Immature natural killer cell (primary cell): ENCODE data around the gene DPP6. TPM values are rescaled to one million over a fixed set of nuclear protein-coding genes. Genes with fewer than 3 reads are reported as not detected.

Experiments
- DNase-seq, 3 donors: peaks; one replicate each; pipeline ENCODE4 v3.0.0; 2022; ENCODE audit warnings: mixed read lengths in 1 of 3
- H3K27ac Mint-ChIP-seq, 6 donors: one replicate each; pipeline ENCODE4 v1.8.0; 2020; ENCODE audit warnings: mixed read lengths in 6 of 6, mild to moderate bottlenecking in 5 of 6, inconsistent platforms in 4 of 6, moderate library complexity in 3 of 6
- H3K27me3 Mint-ChIP-seq, 3 donors: one replicate each; pipeline ENCODE4 v1.8.0; 2020 to 2021; ENCODE audit warnings: low read depth in 3 of 3, mild to moderate bottlenecking in 3 of 3, mixed read lengths in 3 of 3, moderate library complexity in 3 of 3, inconsistent platforms in 1 of 3
- H3K36me3 Mint-ChIP-seq, 3 donors: one replicate each; pipeline ENCODE4 v1.8.0; 2020; ENCODE audit warnings: mixed read lengths in 3 of 3, inconsistent platforms in 2 of 3, mild to moderate bottlenecking in 2 of 3
- H3K4me1 Mint-ChIP-seq, 2 donors: one replicate each; pipeline ENCODE4 v1.8.0; 2020; ENCODE audit warnings: inconsistent platforms in 2 of 2, mild to moderate bottlenecking in 2 of 2, mixed read lengths in 2 of 2, moderate library complexity in 1 of 2
- H3K4me3 Mint-ChIP-seq, 5 donors: one replicate each; pipeline ENCODE4 v1.8.0; 2020; ENCODE audit warnings: mild to moderate bottlenecking in 5 of 5, mixed read lengths in 5 of 5, inconsistent platforms in 3 of 5, moderate library complexity in 3 of 5
- H3K9me3 Mint-ChIP-seq, 6 donors: one replicate each; pipeline ENCODE4 v1.8.0; 2020; ENCODE audit warnings: mild to moderate bottlenecking in 6 of 6, mixed read lengths in 6 of 6, inconsistent platforms in 4 of 6, moderate library complexity in 3 of 6
- polyA plus RNA-seq, 3 donors: library from polyadenylated mRNA; unstranded; fragments of 300-500 nt; fragmentation: Illumina TruSeq; gene quantifications; one replicate each; pipeline ENCODE4 v1.2.3, GENCODE V29; 2021

DPP6 gene
- polyA plus RNA-seq, 3 donors from 2014 or later = not detected

DNA sequence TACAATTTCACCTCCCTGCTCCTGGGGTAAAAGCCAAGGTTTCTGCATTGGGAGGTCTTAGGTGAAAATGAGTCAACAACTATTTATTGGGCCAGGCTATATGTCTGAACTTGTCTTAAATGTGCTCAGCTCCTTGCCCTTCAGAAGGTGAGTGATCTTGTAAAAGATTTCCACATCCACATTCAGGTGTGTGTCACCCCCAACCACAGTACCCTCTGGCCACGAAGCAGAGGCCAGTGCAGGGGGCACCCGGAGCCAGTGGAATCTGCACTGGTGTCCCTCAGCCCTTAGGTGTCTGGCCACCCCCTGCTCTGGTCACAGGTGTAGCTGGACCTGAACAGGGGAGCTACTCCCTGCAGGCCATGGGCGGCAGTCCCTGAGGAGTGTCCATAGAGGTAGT is 752.3 kb downstream of the DPP6 start:
- H3K4me3 Mint-ChIP-seq = no peak overlapping the region
- peaks cover 0 to 5% (median 0%) of the 10 kb centered on the region in 6 donors for H3K9me3 Mint-ChIP-seq
- H3K4me1 Mint-ChIP-seq = no peaks in the 10 kb centered on the region
- no peak for DNase-seq
- no peaks in the 10 kb centered on the region for H3K36me3 Mint-ChIP-seq
- H3K27ac Mint-ChIP-seq = no peak overlapping the region
- H3K27me3 Mint-ChIP-seq = peaks cover 0 to 2% (median 0%) of the 10 kb centered on the region in 3 donors

DNA sequence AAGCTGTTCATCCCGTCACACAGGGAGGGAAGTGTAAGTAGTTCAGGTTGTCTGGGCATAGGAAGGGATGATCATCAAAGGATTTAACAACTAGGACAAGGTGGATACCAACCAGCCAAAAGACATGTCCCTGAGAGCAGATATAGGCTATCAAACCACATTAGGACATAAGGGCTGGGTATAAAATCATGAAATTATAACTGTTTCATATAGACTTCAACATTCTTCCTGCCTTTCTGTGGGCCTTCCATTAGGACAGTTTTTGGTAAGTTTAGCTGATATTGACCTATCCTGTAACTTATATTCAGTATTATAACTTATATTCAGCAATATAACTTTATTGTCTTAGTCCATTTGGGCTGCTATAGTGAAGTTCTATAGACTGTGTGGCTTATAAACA is 759.8 kb downstream of the DPP6 start:
- DNase-seq = no peak
- H3K4me1 Mint-ChIP-seq = no peaks in the 10 kb centered on the region
- peaks cover 2 to 25% (median 13%) of the 10 kb centered on the region in 6 donors for H3K9me3 Mint-ChIP-seq
- no peaks in the 10 kb centered on the region for H3K36me3 Mint-ChIP-seq
- H3K27ac Mint-ChIP-seq = no peak overlapping the region
- H3K4me3 Mint-ChIP-seq = no peak overlapping the region
- H3K27me3 Mint-ChIP-seq = peaks cover 0 to 4% (median 2%) of the 10 kb centered on the region in 3 donors

DNA sequence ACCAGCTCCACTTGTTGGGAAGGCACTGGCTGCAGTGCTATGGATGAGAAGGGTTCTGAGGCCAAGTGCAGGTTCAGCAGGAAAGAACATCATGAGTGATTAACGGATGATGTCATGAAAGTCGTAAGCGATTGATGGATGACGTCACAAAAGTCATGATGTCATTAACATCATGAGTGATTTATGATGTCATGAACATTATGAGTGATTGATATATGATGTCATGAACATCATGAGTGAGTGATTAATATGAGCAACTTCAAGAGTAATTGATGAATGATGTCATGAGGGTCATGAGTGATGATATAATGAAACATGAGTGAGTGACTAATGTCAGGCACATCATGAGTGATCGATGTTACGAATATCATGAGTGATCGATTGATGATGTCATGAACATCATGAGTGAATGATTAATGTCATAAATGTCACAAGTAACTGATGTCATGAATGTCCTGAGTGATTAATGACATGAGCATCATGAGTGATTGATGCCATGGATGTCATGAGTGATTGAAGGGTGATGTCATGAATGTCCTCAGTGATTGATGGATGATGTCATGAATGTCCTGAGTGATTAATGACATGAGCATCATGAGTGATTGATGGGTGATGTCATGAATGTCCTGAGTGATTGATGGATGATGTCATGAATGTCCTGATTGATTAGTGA is 765.2 kb downstream of the DPP6 start:
- peaks cover 0 to 10% (median 3%) of the 10 kb centered on the region in 6 donors for H3K9me3 Mint-ChIP-seq
- no peak for DNase-seq
- H3K4me3 Mint-ChIP-seq = no peak overlapping the region
- H3K27me3 Mint-ChIP-seq = peaks cover 0 to 3% (median 2%) of the 10 kb centered on the region in 3 donors
- H3K27ac Mint-ChIP-seq = no peak overlapping the region
- H3K36me3 Mint-ChIP-seq = no peaks in the 10 kb centered on the region
- H3K4me1 Mint-ChIP-seq = no peaks in the 10 kb centered on the region

DNA sequence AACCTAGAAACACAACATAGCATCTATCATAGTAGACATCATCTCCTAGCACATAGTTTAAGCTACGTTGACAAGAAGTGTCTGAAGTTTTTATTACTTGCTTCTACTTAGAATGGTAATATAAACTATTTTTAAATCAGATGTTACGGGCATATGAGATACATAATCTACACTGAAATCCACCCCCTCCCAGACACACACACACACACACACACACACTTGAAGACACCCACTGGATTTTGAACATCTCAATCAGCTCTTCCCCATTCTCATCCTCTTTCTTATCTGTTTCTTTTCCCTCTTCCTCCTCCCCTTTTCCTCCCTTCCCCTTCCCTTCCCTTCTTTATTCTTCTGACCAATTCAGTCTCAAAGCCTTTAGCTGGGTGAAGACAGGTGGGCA is 774.8 kb downstream of the DPP6 start:
- Mint-ChIP-seq H3K4me3 (no peak overlapping the region), H3K4me1 (no peaks in the 10 kb centered on the region), H3K27me3 (peaks cover 0 to 4% (median 0%) of the 10 kb centered on the region in 3 donors), H3K36me3 (no peaks in the 10 kb centered on the region), H3K27ac (no peak overlapping the region), H3K9me3 (no peaks in the 10 kb centered on the region)
- DNase-seq = no peak

DNA sequence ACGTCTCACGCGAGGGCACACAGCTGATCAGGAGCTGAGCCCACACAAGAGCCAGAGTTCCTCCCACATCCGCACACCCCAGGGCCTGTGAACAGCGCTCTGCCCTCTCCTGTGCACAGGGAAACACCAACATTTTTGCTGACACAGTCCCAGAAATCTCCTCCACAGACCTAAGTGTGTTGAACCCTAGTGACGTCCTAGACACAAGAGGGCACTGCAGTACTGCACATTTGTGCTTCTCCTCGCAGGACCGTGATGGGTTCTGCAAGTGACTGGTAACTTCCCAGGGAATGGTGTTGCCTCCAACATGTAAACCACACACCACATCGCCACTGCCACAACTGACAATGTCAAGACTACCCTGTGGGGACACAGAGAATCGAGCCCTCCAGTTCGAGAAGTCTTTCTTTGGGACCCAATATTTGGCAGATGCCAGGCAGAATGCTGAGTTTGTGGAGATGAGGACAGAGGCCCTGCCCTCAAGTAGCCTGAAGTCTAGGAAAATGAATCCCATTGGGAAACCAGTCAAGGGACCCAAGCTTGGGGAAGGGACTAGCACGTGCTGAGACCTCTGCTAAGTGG is 780.5 kb downstream of the DPP6 start:
- H3K4me1 Mint-ChIP-seq = no peaks in the 10 kb centered on the region
- no peak overlapping the region for H3K4me3 Mint-ChIP-seq
- no peak overlapping the region for H3K27ac Mint-ChIP-seq
- no peaks in the 10 kb centered on the region for H3K36me3 Mint-ChIP-seq
- H3K9me3 Mint-ChIP-seq = no peaks in the 10 kb centered on the region
- no peak for DNase-seq
- peaks cover 0 to 4% (median 2%) of the 10 kb centered on the region in 3 donors for H3K27me3 Mint-ChIP-seq

DNA sequence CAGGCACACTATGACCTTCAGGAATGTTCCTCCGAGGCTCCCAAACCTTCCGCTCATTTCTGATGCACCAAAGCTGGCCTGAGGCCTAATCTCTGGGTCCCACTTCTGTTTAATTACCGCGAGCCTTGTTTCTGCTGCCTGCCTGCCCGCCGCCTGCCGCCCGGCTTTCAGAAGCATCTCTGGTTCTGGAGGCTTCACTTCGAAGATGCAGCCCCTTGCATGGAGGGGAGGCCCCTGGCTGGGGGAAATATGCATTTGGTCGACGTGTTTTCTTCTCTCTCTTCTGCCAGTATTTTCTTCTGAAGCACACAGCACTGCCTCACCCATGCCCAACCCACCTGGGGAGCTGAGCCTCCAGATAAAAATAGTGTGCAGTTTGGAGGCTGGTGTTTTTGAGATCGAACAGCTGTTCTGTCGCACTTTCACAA is 783.8 kb downstream of the DPP6 start:
- Mint-ChIP-seq H3K27me3 (peaks cover 2 to 6% (median 5%) of the 10 kb centered on the region in 3 donors), H3K27ac (no peak overlapping the region)

DNA sequence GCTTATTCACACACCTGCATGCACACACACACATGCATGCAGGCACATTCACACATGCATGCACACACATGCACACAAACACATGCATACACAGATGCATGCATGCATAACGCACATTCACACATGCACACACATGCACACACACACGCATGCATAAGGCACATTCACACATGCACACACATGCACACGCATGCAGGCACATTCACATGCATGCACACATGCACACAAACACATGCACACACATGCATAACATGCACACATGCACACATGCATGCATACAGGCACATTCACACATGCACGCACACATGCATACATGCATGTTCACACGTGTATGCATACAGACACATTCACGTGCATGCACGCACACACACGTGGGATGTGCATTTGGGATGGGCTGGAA is 784.9 kb downstream of the DPP6 start:
- Mint-ChIP-seq H3K27ac (no peak overlapping the region), H3K4me1 (no peaks in the 10 kb centered on the region), H3K9me3 (no peaks in the 10 kb centered on the region), H3K27me3 (peaks cover 3 to 10% (median 5%) of the 10 kb centered on the region in 3 donors), H3K36me3 (no peaks in the 10 kb centered on the region), H3K4me3 (no peak overlapping the region)
- no peak for DNase-seq

More for the DNA sequence above, 783.8 kb downstream of the DPP6 start:
- H3K4me3 Mint-ChIP-seq = no peak overlapping the region
- no peaks in the 10 kb centered on the region for H3K4me1 Mint-ChIP-seq
- DNase-seq = no peak
- H3K36me3 Mint-ChIP-seq = no peaks in the 10 kb centered on the region
- H3K9me3 Mint-ChIP-seq = no peaks in the 10 kb centered on the region

DNA sequence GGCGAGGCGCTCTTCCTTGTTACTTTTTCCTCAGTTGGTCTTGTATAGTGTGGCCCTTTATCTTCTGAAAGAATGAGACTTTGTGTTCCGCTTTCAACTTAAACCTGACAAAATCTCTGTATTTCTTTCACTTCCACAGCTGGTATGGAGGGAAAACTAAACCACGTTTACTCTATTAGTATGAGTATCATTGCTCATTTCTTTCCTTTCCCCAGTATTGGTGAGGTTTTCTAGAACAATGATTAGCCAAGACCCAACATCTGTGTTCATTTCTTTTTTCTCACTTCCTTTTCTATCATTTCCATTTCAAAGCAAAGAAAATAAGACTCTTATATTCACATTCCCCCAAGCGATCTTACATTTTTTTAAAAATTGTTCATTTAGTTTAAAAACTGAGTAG is 785.4 kb downstream of the DPP6 start:
- Mint-ChIP-seq H3K36me3 (no peaks in the 10 kb centered on the region), H3K27me3 (peaks cover 5 to 11% (median 6%) of the 10 kb centered on the region in 3 donors), H3K4me3 (no peak overlapping the region), H3K9me3 (no peaks in the 10 kb centered on the region), H3K4me1 (no peaks in the 10 kb centered on the region), H3K27ac (no peak overlapping the region)
- no peak for DNase-seq

DNA sequence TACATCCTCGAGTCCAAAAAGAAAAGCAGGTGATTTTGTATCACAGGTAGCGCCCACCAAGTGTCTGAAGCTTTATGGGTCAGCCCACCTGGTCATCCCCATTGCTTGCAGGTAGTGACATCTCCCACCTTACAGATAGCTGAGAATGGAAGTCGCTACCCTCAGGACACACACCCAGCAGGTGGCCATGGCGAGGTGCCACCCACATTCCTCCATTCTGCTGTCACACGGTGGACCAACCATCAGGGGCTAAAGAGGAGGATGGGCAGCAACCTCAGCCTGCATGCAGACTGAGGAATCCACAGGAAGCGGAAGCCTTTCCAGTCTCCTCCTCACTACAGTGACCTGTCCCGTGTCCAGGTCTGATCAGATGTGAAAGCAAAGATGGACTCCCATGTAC is 787.9 kb downstream of the DPP6 start:
- H3K27me3 Mint-ChIP-seq = peaks cover 3 to 15% (median 10%) of the 10 kb centered on the region in 3 donors
- no peaks in the 10 kb centered on the region for H3K9me3 Mint-ChIP-seq

DNA sequence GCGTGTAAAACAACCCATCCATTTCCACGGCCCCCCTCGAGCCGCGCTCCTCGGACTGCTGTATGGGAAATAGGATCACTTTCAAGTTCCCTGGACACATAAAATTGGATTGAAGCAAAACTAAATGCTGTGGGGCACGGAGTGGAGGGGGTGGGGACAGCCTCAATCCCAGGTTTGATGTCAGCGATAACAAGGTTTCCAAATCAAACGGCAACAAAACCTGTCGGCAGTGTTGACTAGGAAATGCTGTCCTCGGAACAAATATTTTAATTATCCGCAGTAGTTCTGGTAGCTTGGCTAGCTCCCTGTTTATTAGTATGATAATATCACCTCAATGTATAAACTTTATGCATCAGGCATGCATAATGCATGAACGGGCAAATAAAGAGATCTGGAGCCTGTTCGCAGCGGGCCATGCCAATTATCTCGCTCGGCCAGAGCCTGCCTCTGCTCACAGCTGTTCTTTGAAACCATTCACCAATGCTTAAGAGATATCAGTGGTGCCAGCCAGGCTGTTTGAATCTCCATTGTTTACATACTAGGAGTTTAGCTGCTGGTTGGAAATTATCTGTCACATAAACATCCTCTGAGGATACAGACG is 789.6 kb downstream of the DPP6 start:
- Mint-ChIP-seq H3K4me1 (no peaks in the 10 kb centered on the region), H3K27ac (no peak overlapping the region), H3K4me3 (no peak overlapping the region), H3K9me3 (no peaks in the 10 kb centered on the region), H3K27me3 (peaks cover 3 to 18% (median 12%) of the 10 kb centered on the region in 3 donors), H3K36me3 (no peaks in the 10 kb centered on the region)
- DNase-seq = no peak

More for the DNA sequence above, 787.9 kb downstream of the DPP6 start:
- DNase-seq = no peak
- Mint-ChIP-seq H3K36me3 (no peaks in the 10 kb centered on the region), H3K4me1 (no peaks in the 10 kb centered on the region), H3K27ac (no peak overlapping the region), H3K4me3 (no peak overlapping the region)

DNA sequence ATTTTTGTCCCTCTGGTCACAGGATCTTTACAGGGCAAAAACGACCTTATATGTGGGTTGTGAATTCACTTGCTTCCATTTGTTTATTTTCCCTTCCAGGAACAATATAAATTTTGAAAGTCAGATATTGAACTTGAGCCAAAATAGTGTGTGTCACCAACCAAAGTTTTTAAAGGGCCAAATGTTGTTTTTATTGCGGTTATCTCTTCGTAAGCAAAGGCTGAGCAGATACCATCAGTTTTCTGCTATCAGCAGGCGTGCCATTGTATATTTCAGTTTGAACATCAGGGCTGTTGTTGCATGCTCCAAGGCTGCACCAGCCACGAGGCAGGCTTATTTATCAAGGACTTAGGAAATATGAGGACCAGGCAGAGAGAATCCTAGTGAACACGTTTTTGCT is 790.4 kb downstream of the DPP6 start:
- no peak overlapping the region for H3K27ac Mint-ChIP-seq
- H3K9me3 Mint-ChIP-seq = no peaks in the 10 kb centered on the region
- DNase-seq = no peak
- H3K4me3 Mint-ChIP-seq = no peak overlapping the region
- peaks cover 3 to 24% (median 12%) of the 10 kb centered on the region in 3 donors for H3K27me3 Mint-ChIP-seq
- no peaks in the 10 kb centered on the region for H3K4me1 Mint-ChIP-seq
- H3K36me3 Mint-ChIP-seq = no peaks in the 10 kb centered on the region

DNA sequence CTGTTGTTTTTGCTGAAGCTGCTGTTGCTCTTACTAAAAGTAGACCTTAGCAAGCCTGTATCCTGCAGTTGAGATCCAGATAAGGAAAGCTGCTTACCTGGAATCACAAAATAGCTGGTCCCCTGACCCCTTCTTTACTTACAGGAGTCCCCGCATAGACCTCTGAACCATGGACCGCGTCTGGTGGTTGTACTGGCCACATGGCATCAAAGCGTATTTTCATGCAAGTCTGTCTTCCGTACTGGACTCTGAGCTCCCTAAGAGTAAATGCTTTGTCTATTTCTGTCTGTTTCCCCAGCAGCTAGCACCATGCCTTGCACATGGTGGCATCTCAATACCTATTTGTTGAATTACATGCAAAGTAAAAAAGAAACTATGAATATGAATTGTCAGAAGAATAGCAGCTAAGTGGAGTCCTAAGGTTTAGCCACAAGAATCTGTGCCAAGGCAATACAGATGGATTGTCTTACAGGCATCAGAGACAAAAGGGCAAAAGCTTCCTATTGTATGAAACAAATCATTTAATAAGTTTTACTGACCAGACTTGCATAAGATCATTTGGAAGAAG is 791.6 kb downstream of the DPP6 start:
- no peak overlapping the region for H3K4me3 Mint-ChIP-seq
- no peak for DNase-seq
- H3K27me3 Mint-ChIP-seq = peaks cover 6 to 22% (median 12%) of the 10 kb centered on the region in 3 donors
- no peaks in the 10 kb centered on the region for H3K4me1 Mint-ChIP-seq
- H3K27ac Mint-ChIP-seq = no peak overlapping the region
- H3K9me3 Mint-ChIP-seq = no peaks in the 10 kb centered on the region
- H3K36me3 Mint-ChIP-seq = no peaks in the 10 kb centered on the region

DNA sequence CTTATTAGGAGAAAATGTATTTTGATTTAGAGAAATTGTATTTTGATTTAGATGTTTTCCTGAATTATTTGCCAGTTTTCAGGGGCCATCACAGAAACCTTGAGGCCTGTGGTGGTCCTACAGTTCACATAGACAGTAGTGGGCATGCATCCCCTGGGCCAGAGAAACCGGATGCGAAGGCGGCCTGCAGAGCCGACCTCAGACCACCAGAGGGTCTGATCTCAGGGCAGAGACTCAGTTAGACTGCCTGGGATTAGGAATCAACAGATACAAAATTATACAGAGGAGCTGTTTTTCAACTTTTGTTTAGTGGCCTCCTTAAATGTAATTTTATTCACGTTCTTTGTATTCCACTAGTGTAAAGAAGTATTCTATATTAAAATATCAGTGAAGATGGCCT is 792.3 kb downstream of the DPP6 start:
- Mint-ChIP-seq H3K27ac (no peak overlapping the region), H3K36me3 (no peaks in the 10 kb centered on the region), H3K9me3 (no peaks in the 10 kb centered on the region), H3K4me3 (no peak overlapping the region), H3K27me3 (peaks cover 8 to 22% (median 12%) of the 10 kb centered on the region in 3 donors), H3K4me1 (no peaks in the 10 kb centered on the region)
- no peak for DNase-seq

DNA sequence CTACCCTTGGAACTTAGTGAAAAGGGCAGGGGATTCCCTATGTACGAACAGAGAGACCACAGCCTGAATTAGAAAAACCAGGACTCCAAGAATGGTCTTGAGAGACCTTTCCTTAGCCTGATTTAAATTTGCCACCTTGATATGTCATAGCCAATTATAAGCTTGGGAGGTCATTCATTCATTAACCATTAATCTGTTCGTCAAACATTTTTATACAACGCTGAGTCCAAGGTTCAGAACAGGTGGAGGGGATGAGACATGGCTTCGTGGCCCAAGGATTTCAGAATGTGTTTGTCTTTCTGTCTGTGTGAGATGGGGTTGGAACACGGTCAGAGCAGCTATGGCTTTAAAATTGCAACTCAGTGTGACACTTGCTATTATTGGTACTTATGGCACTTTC is 792.8 kb downstream of the DPP6 start:
- Mint-ChIP-seq H3K4me1 (no peaks in the 10 kb centered on the region), H3K27ac (no peak overlapping the region), H3K4me3 (no peak overlapping the region), H3K27me3 (peaks cover 8 to 19% (median 10%) of the 10 kb centered on the region in 3 donors), H3K36me3 (no peaks in the 10 kb centered on the region), H3K9me3 (no peaks in the 10 kb centered on the region)
- DNase-seq = no peak
